ENCODE data around the gene TNS1. TPM values are rescaled to one million over a fixed set of nuclear protein-coding genes. Genes with fewer than 3 reads are reported as not detected.

The TNS1 gene
- total RNA-seq, 4 donors from 2014 or later: 169 to 316 (median 229) TPM

- TF ChIP-seq POLR2A (IDR thresholded peaks at IDR 0.05) (no peak), CTCF (IDR thresholded peaks at IDR 0.05) (no peak)
- WGBS, 2 donors: 82 to 88% methylated on average over 9 of the region's 9 CpGs
- Histone ChIP-seq H3K4me3 (replicated peaks in 1 of 3) (no peak overlapping the region), H3K4me1 (peaks cover 19 to 44% of the 10 kb centered on the region in 2 donors), H3K27ac (peak overlapping the region; percentile 86 to 94 (median 86)), H3K9me3 (no peaks in the 10 kb centered on the region), H3K27me3 (no peaks in the 10 kb centered on the region), H3K36me3 (no peaks in the 10 kb centered on the region)
- intact Hi-C loops (cut with DNase I): loop anchor here (2.0 to 5.0 kb wide), 2 partner anchors 102 to 201 kb away; no protein-coding TSS in a partner anchor
- DNase-seq: no peak
Measured at GRCh38 chr2:217989221-217989948, 13.4 kb downstream of the TNS1 start.

- 34 to 55% methylated on average over 3 to 4 of the region's 4 CpGs for whole genome bisulfite sequencing, 2 donors
Measured at GRCh38 chr2:217988840-217989204, 14.0 kb downstream of the TNS1 start.

GRCh38 chr2:217988014-217988839 is 14.6 kb downstream of the TNS1 start:
- peak; percentile 97 for DNase-seq
- Histone ChIP-seq H3K36me3 (no peaks in the 10 kb centered on the region), H3K4me3 (replicated peaks in 1 of 3) (no peak overlapping the region), H3K27ac (peak overlapping the region; percentile 86 to 94 (median 86)), H3K9me3 (no peaks in the 10 kb centered on the region), H3K4me1 (peaks cover 19 to 39% of the 10 kb centered on the region in 2 donors), H3K27me3 (no peaks in the 10 kb centered on the region)
- TF ChIP-seq CTCF (IDR thresholded peaks at IDR 0.05) (peak; percentile 86 to 98 (median 93)), POLR2A (IDR thresholded peaks at IDR 0.05) (peak in 1 of 2 donors; percentile 41)
- intact Hi-C loops (cut with DNase I): loop anchor here (2.0 to 5.0 kb wide), 2 partner anchors 101 to 199 kb away; no protein-coding TSS in a partner anchor
- WGBS, 2 donors: 6 to 7% methylated on average over 13 of the region's 13 CpGs

More at GRCh38 chr2:217988840-217989204, 14.0 kb downstream of the TNS1 start:
- no peaks in the 10 kb centered on the region for H3K36me3 ChIP-seq
- H3K9me3 ChIP-seq: no peaks in the 10 kb centered on the region
- peak overlapping the region; percentile 86 to 94 (median 86) for H3K27ac ChIP-seq
- H3K4me1 ChIP-seq: peaks cover 19 to 39% of the 10 kb centered on the region in 2 donors
- H3K4me3 ChIP-seq (replicated peaks in 1 of 3): no peak overlapping the region
- H3K27me3 ChIP-seq: no peaks in the 10 kb centered on the region
- peak in 1 of 6 experiments; percentile 4 for TF ChIP-seq CTCF (IDR thresholded peaks at IDR 0.05)
- TF ChIP-seq POLR2A (IDR thresholded peaks at IDR 0.05): no peak
- intact Hi-C loops (cut with DNase I): loop anchor here (2.0 to 5.0 kb wide), 2 partner anchors 102 to 200 kb away; no protein-coding TSS in a partner anchor
- peak in 1 of 2 donors; percentile 70 for DNase-seq

- no peak for DNase-seq
- Histone ChIP-seq H3K4me3 (replicated peaks in 1 of 3) (no peak overlapping the region), H3K27me3 (no peaks in the 10 kb centered on the region), H3K27ac (peak overlapping the region; percentile 53 to 94 (median 86)), H3K36me3 (no peaks in the 10 kb centered on the region), H3K4me1 (peaks cover 19 to 35% of the 10 kb centered on the region in 2 donors), H3K9me3 (no peaks in the 10 kb centered on the region)
- 94 to 100% methylated on average over 4 of the region's 4 CpGs for WGBS, 2 donors
- intact Hi-C loops (cut with DNase I): loop anchor here (5.0 kb wide), 1 partner anchor 100 kb away; no protein-coding TSS in a partner anchor
- TF ChIP-seq CTCF (IDR thresholded peaks at IDR 0.05) (no peak), POLR2A (IDR thresholded peaks at IDR 0.05) (no peak)
Measured at GRCh38 chr2:217987391-217987790, 15.4 kb downstream of the TNS1 start.

Data from thyroid gland (tissue), 4 donors.